Renal cortical epithelial cell (primary cell): Measurements from ENCODE around the gene SCFD2. TPM values are rescaled to one million over a fixed set of nuclear protein-coding genes. Genes with fewer than 3 reads are reported as not detected.

Source experiments
- DNase-seq: peaks from one replicate; pipeline ENCODE4 v3.0.0-alpha.2; 2011; ENCODE audit warnings: low read depth
- total RNA-seq: library from RNA; depleted of rRNA; stranded (reverse); fragments of >200 nt; gene quantifications from 2 replicates; pipeline ENCODE4 v1.2.3, GENCODE V29; 2014

Gene SCFD2
- total RNA-seq, 1 donor from 2014 or later: 22.7 TPM

GRCh38 chr4:52883707-52884669 is 481.9 kb downstream of the SCFD2 start:
- no peak for DNase-seq

- DNase-seq: peak; percentile 15
These were observed 482.7 kb downstream of the SCFD2 start for GRCh38 chr4:52883183-52883621.

- no peak for DNase-seq
These were observed 484.9 kb downstream of the SCFD2 start for GRCh38 chr4:52880994-52881393.

GRCh38 chr4:52879471-52879870 is 486.4 kb downstream of the SCFD2 start:
- DNase-seq: no peak

GRCh38 chr4:52877694-52878093 is 488.2 kb downstream of the SCFD2 start:
- DNase-seq: no peak

GRCh38 chr4:52877036-52877435 is 488.8 kb downstream of the SCFD2 start:
- no peak for DNase-seq

- DNase-seq: no peak
These were observed 489.8 kb downstream of the SCFD2 start for GRCh38 chr4:52876069-52876468.

- no peak for DNase-seq
These were observed 490.9 kb downstream of the SCFD2 start for GRCh38 chr4:52874948-52875347.

GRCh38 chr4:52873861-52874343 is 492.0 kb downstream of the SCFD2 start:
- peak; percentile 49 for DNase-seq

- peak; percentile 44 for DNase-seq
These were observed 492.7 kb downstream of the SCFD2 start for GRCh38 chr4:52873191-52873590.

GRCh38 chr4:52870225-52870624 is 495.6 kb downstream of the SCFD2 start:
- DNase-seq: no peak

- DNase-seq: no peak
These were observed 496.2 kb downstream of the SCFD2 start for GRCh38 chr4:52869656-52870055.

- DNase-seq: no peak
These were observed 496.7 kb downstream of the SCFD2 start for GRCh38 chr4:52869196-52869595.

- no peak for DNase-seq
These were observed 497.7 kb downstream of the SCFD2 start for GRCh38 chr4:52868133-52868532.

GRCh38 chr4:52867163-52867562 is 498.7 kb downstream of the SCFD2 start:
- DNase-seq: no peak

GRCh38 chr4:52866734-52867133 is 499.1 kb downstream of the SCFD2 start:
- DNase-seq: no peak

GRCh38 chr4:52865300-52865699 is 500.6 kb downstream of the SCFD2 start:
- DNase-seq: no peak

- DNase-seq: no peak
These were observed 501.1 kb downstream of the SCFD2 start for GRCh38 chr4:52864793-52865192.

GRCh38 chr4:52863324-52863723 is 502.5 kb downstream of the SCFD2 start:
- no peak for DNase-seq

- DNase-seq: no peak
These were observed 503.2 kb downstream of the SCFD2 start for GRCh38 chr4:52862639-52863161.

- DNase-seq: peak; percentile 13
These were observed 503.8 kb downstream of the SCFD2 start, which contains the start of gene RASL11B for GRCh38 chr4:52861879-52862616. TSS of gene RASL11B (plus strand) at chr4:52862317. CDS start at chr4:52862508, 191 bp downstream.

GRCh38 chr4:52861171-52861823 is 504.6 kb downstream of the SCFD2 start:
- no peak for DNase-seq
